B cell (primary cell): ENCODE results near the gene DLGAP5. TPM values are rescaled to one million over a fixed set of nuclear protein-coding genes. Genes with fewer than 3 reads are reported as not detected.

Experiments
- ATAC-seq: fragments of 200-7000 bp; cut with Tn5 transposase; one replicate; pipeline ENCODE4 v1.10.0; 2021; ENCODE audit warnings: low read depth, mild to moderate bottlenecking, moderate number of reproducible peaks, moderate library complexity
- CTCF ChIA-PET: fragments of 350-600 bp; sonication (Branson Sonifier 250); formaldehyde crosslinking; loops from one replicate; lab custom pipeline; 2021; ENCODE audit warnings: antibody characterized with exemption, inconsistent platforms; lab: Charles Lee
- POLR2A ChIA-PET: fragments of 350-600 bp; sonication (Branson Sonifier 250); formaldehyde crosslinking; loops from one replicate; lab custom pipeline; 2021; ENCODE audit warnings: antibody characterized with exemption; lab: Charles Lee
- DNase-seq: peaks from one replicate; pipeline ENCODE4 v3.0.0; 2013
- H2AFZ ChIP-seq: 2 replicates; pipeline ENCODE4 v1.6.1; 2012; ENCODE audit warnings: mild to moderate bottlenecking, low read depth, low read length; ENCODE audit not compliant: insufficient read depth, poor library complexity, severe bottlenecking
- H3K27ac ChIP-seq, 2 donors: 1 replicate in 1 of 2; 2 replicates in 1 of 2; pipeline ENCODE4 v1.5.1; 2012 to 2013; ENCODE audit warnings: low read length in 2 of 2, mild to moderate bottlenecking in 2 of 2, moderate library complexity in 1 of 2
- H3K27me3 ChIP-seq, 4 experiments: fragments of 200-600 bp in 1 of 4; sonication (generic) in 1 of 4; replicated peaks in 1 of 4; 1 replicate in 2 of 4; 2 replicates in 2 of 4; pipeline versions ENCODE4 v1.6.1 to v1.7.0; 2013 to 2016; ENCODE audit warnings: low read length in 3 of 4, mild to moderate bottlenecking in 2 of 4, mixed read lengths in 1 of 4, moderate library complexity in 1 of 4; ENCODE audit not compliant: insufficient read depth in 4 of 4, control insufficient read depth in 3 of 4; ENCODE audit errors: control extremely low read depth in 1 of 4
- H3K36me3 ChIP-seq, 2 experiments: replicated peaks in 1 of 2; 1 replicate in 1 of 2; 2 replicates in 1 of 2; pipeline versions ENCODE4 v1.6.1 to v1.7.1; 2013; ENCODE audit warnings: low read length in 1 of 2; ENCODE audit not compliant: insufficient read depth in 2 of 2, control insufficient read depth in 1 of 2; ENCODE audit errors: control extremely low read depth in 1 of 2, extremely low read depth in 1 of 2
- H3K4me1 ChIP-seq, 2 donors: fragments of 200-600 bp in 1 of 2; sonication (generic) in 1 of 2; 1 replicate in 1 of 2; 2 replicates in 1 of 2; pipeline versions ENCODE4 v1.5.1 to v1.6.1; 2013 to 2017; ENCODE audit warnings: low read length in 2 of 2; ENCODE audit not compliant: control insufficient read depth in 2 of 2, insufficient read depth in 2 of 2
- H3K4me2 ChIP-seq: replicated peaks from 2 replicates; pipeline ENCODE3; 2012; ENCODE audit warnings: mild to moderate bottlenecking, low read depth, low read length; ENCODE audit not compliant: poor library complexity, severe bottlenecking
- H3K4me3 ChIP-seq, 5 experiments: fragments of 200-600 bp in 1 of 5; sonication (generic) in 1 of 5; 1 replicate in 3 of 5; 2 replicates in 2 of 5; pipeline versions ENCODE4 v1.5.1 to v1.7.0; 2011 to 2016; ENCODE audit warnings: low read length in 4 of 5, mild to moderate bottlenecking in 4 of 5, low read depth in 2 of 5, control low read depth in 1 of 5, moderate library complexity in 1 of 5; ENCODE audit not compliant: insufficient read depth in 1 of 5; ENCODE audit errors: control extremely low read depth in 1 of 5, extremely low read depth in 1 of 5
- H3K79me2 ChIP-seq: fragments of 200-600 bp; sonication (generic); one replicate; pipeline ENCODE4 v1.6.0; 2016; ENCODE audit warnings: low read length; ENCODE audit not compliant: control insufficient read depth, insufficient read depth
- H3K9ac ChIP-seq: fragments of 200-600 bp; sonication (generic); 2 replicates; pipeline ENCODE4 v1.6.1; 2017; ENCODE audit warnings: mild to moderate bottlenecking, low read length, moderate library complexity
- H3K9me3 ChIP-seq, 3 donors: one replicate each; pipeline versions ENCODE4 v1.6.1 to v1.7.1; 2013; ENCODE audit warnings: low read length in 2 of 3; ENCODE audit not compliant: control insufficient read depth in 2 of 3, insufficient read depth in 1 of 3; ENCODE audit errors: control extremely low read depth in 1 of 3
- H4K20me1 ChIP-seq: 2 replicates; pipeline ENCODE4 v1.6.0; 2012; ENCODE audit warnings: mild to moderate bottlenecking, low read length; ENCODE audit not compliant: insufficient read depth, control insufficient read depth, poor library complexity, severe bottlenecking
- H3K27ac Mint-ChIP-seq: one replicate; pipeline ENCODE4 v1.8.0; 2021; ENCODE audit warnings: mixed read lengths
- H3K27me3 Mint-ChIP-seq: one replicate; pipeline ENCODE4 v1.8.0; 2021; ENCODE audit warnings: mixed read lengths
- H3K4me1 Mint-ChIP-seq: one replicate; pipeline ENCODE4 v1.8.0; 2021; ENCODE audit warnings: mixed read lengths
- H3K4me3 Mint-ChIP-seq: one replicate; pipeline ENCODE4 v1.8.0; 2021; ENCODE audit warnings: mixed read lengths
- H3K9me3 Mint-ChIP-seq: one replicate; pipeline ENCODE4 v1.8.0; 2022; ENCODE audit warnings: mixed read lengths; ENCODE audit not compliant: insufficient read depth
- CTCF ChIP-seq: fragments of 200-600 bp; IDR thresholded peaks from one replicate; pipeline ENCODE4 v1.8.0; 2022; ENCODE audit warnings: antibody characterized with exemption, mild to moderate bottlenecking
- EZH2 ChIP-seq: IDR thresholded peaks from 2 replicates; pipeline ENCODE4 v1.6.1; 2012; ENCODE audit warnings: borderline replicate concordance, low read depth, mild to moderate bottlenecking, moderate library complexity, low read length; ENCODE audit not compliant: insufficient read depth, poor library complexity, severe bottlenecking
- WGBS: methylation state at CpG from one replicate; pipeline ENCODE4 v1.1.5; 2013; ENCODE audit warnings: missing lambda C conversion rate; ENCODE audit not compliant: insufficient coverage; 5-methylcytosine and 5-hydroxymethylcytosine counted together
- intact Hi-C: fragments of 100-400 bp; cut with micrococcal nuclease; formaldehyde crosslinking; loops from one replicate; pipeline ENCODE4 v1.10.0; 2022
- polyA plus RNA-seq: library from polyadenylated mRNA; depleted of rRNA; stranded (reverse); fragments of >200 nt; gene quantifications from 2 replicates; pipeline ENCODE4 v1.2.3, GENCODE V29; 2012
- total RNA-seq, 2 donors: library from RNA; stranded (reverse); fragments of 120-200 nt in 1 of 2; gene quantifications; 1 replicate in 1 of 2; 2 replicates in 1 of 2; pipeline versions ENCODE4 v1.2.3 to v1.2.4, GENCODE V29; 2013 to 2022

DLGAP5 gene
- total and polyA plus RNA-seq, 2 donors (not counting 1 experiment from before 2014, with no cell fraction given): 0.12 TPM; not detected in 1

DNA sequence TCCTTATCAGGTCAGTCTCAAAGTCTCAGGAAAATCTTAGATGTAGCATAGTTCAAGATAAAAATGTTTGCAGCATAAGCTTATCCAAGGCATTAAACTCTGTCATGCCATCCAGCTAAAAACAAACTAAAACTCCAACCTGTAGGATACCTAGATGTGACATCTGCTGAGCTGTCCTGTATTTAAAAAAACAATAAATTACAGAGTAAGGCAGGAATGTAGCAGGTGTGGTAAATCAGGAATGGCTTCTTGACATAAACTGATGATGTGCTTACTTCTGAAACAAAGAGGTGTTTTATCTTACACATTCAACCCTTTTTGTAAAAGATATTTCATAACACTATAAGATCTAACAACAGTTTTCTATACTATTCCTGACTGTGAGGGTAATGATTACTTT, 30.6 kb upstream of the DLGAP5 start:
- no peaks in the 10 kb centered on the region for H3K4me1 Mint-ChIP-seq
- Histone ChIP-seq H3K27ac (no peak overlapping the region), H3K4me1 (no peaks in the 10 kb centered on the region), H4K20me1 (no peaks in the 10 kb centered on the region), H3K27me3 (peaks cover 0 to 3% (median 0%) of the 10 kb centered on the region in 4 experiments), H3K79me2 (no peaks in the 10 kb centered on the region), H2AFZ (no peak overlapping the region), H3K4me3 (no peak overlapping the region), H3K4me2 (no peak overlapping the region), H3K9ac (no peak overlapping the region), H3K36me3 (no peaks in the 10 kb centered on the region), H3K9me3 (peaks cover 1 to 11% (median 2%) of the 10 kb centered on the region in 3 donors)
- POLR2A ChIA-PET: no interaction called here
- ATAC-seq (no peak), DNase-seq (no peak)
- intact Hi-C loops: no loop called here
- CTCF ChIA-PET: no interaction called here
- H3K9me3 Mint-ChIP-seq: peaks cover 3% of the 10 kb centered on the region
- H3K27me3 Mint-ChIP-seq: peaks cover 8% of the 10 kb centered on the region
- TF ChIP-seq CTCF (no peak), EZH2 (no peak)
- H3K4me3 Mint-ChIP-seq: no peak overlapping the region
- no peak overlapping the region for H3K27ac Mint-ChIP-seq

DNA sequence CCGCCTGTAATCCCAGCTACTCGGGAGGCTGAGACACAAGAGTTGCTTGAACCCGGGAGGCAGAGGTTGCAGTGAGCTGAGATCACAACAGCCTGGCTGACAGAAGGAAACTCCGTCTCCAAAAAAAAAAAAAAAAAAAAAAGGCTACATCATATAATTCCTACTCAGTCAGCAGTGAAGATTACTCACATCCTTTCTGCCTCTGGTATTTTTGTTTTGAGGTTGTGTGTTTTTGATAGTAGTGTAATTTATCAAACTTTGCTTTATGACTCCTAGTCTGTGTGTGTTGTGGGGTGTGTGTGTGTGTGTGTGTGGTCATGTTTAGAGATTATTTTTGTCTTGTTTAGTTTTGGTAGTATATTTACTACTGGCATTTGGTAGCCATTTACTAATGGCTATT, 29.8 kb upstream of the DLGAP5 start:
- Histone ChIP-seq H3K27ac (no peak overlapping the region), H4K20me1 (no peaks in the 10 kb centered on the region), H3K4me2 (no peak overlapping the region), H3K9ac (no peak overlapping the region), H3K79me2 (no peaks in the 10 kb centered on the region), H3K27me3 (no peaks in the 10 kb centered on the region), H3K36me3 (no peaks in the 10 kb centered on the region), H3K9me3 (peaks cover 0 to 3% (median 0%) of the 10 kb centered on the region in 3 donors), H2AFZ (no peak overlapping the region), H3K4me3 (no peak overlapping the region), H3K4me1 (no peaks in the 10 kb centered on the region)
- no peak for ATAC-seq
- WGBS: 90% methylated on average over 2 of the region's 4 CpGs
- TF ChIP-seq EZH2 (no peak), CTCF (no peak)
- H3K9me3 Mint-ChIP-seq: peaks cover under 1% of the 10 kb centered on the region
- ChIA-PET CTCF (no interaction called here), POLR2A (no interaction called here)
- DNase-seq: no peak
- H3K4me3 Mint-ChIP-seq: no peak overlapping the region
- intact Hi-C loops: no loop called here
- H3K4me1 Mint-ChIP-seq: no peaks in the 10 kb centered on the region
- peaks cover under 1% of the 10 kb centered on the region for H3K27me3 Mint-ChIP-seq
- H3K27ac Mint-ChIP-seq: no peak overlapping the region
